22Rv1 (cell line): ENCODE data around the gene VDAC1.
A peak's percentile ranks its signal among the peaks of the same experiment; 100 is the strongest.

Source experiments
- H3K27ac ChIP-seq: fragments of 450-650 bp; 2 replicates; pipeline ENCODE4 v1.5.1; 2017
- CTCF ChIP-seq: fragments of 450-650 bp; IDR thresholded peaks from 2 replicates; pipeline ENCODE4 v1.5.1; 2017; ENCODE audit warnings: mild to moderate bottlenecking
- ZFX ChIP-seq: fragments of 450-650 bp; IDR thresholded peaks from 2 replicates; pipeline ENCODE4 v1.6.1; 2017; ENCODE audit warnings: antibody characterized with exemption, borderline replicate concordance

The VDAC1 gene

GRCh38 chr5:134024811-134025210 lies 20.0 kb upstream of the VDAC1 start:
- TF ChIP-seq CTCF (no peak), ZFX (no peak)
- no peak overlapping the region for H3K27ac ChIP-seq

- peak overlapping the region; percentile 30; the same call in 1 of the 2 replicates for H3K27ac ChIP-seq
- TF ChIP-seq ZFX (no peak), CTCF (no peak)
These were observed 17.6 kb upstream of the VDAC1 start for GRCh38 chr5:134022333-134022732.

GRCh38 chr5:134020188-134020587 lies 15.4 kb upstream of the VDAC1 start:
- H3K27ac ChIP-seq, result peak overlapping the region; percentile 76
- TF ChIP-seq ZFX (no peak), CTCF (no peak)

GRCh38 chr5:134019636-134020035 lies 14.9 kb upstream of the VDAC1 start:
- peak overlapping the region; percentile 76 for H3K27ac ChIP-seq
- TF ChIP-seq ZFX (no peak), CTCF (no peak)

- TF ChIP-seq ZFX (no peak), CTCF (no peak)
- peak overlapping the region; percentile 76 for H3K27ac ChIP-seq
These were observed 14.2 kb upstream of the VDAC1 start for GRCh38 chr5:134018986-134019316.

GRCh38 chr5:134018154-134018985 lies 13.6 kb upstream of the VDAC1 start:
- no peak for TF ChIP-seq CTCF
- TF ChIP-seq ZFX, result no peak
- H3K27ac ChIP-seq, result peak overlapping the region; percentile 76

GRCh38 chr5:134008266-134008749 lies 3.5 kb upstream of the VDAC1 start:
- peak overlapping the region; percentile 20; the same call in 1 of the 2 replicates for H3K27ac ChIP-seq
- TF ChIP-seq ZFX, result no peak
- TF ChIP-seq CTCF, result no peak
